ENCODE data around the gene IDNK. TPM values are rescaled to one million over a fixed set of nuclear protein-coding genes. Genes with fewer than 3 reads are reported as not detected.

IDNK gene
- total RNA-seq, 1 donor from 2014 or later: 2.8 TPM

- peak overlapping the region; percentile 87 for H3K27ac Mint-ChIP-seq (ENCODE audit: unreplicated experiment)
- peak overlapping the region; percentile 80 for H3K4me3 Mint-ChIP-seq (ENCODE audit: unreplicated experiment)
- TF ChIP-seq CTCF (IDR thresholded peaks at IDR 0.05; ENCODE audit: partially characterized antibody, unreplicated experiment): no peak
- peaks cover 10% of the 10 kb centered on the region for H3K27me3 Mint-ChIP-seq (ENCODE audit: unreplicated experiment)
- H3K9me3 Mint-ChIP-seq (ENCODE audit: unreplicated experiment): peaks cover 1% of the 10 kb centered on the region
- no peaks in the 10 kb centered on the region for H3K36me3 Mint-ChIP-seq (ENCODE audit: unreplicated experiment)
- DNase-seq: no peak
- H3K4me1 Mint-ChIP-seq (ENCODE audit: low read depth, unreplicated experiment): peaks cover 5% of the 10 kb centered on the region
Measured at GRCh38 chr9:83623679-83624076, 735 bp downstream of the IDNK start.

GRCh38 chr9:83625178-83625577 lies 2.2 kb downstream of the IDNK start:
- H3K4me1 Mint-ChIP-seq (ENCODE audit: low read depth, unreplicated experiment): peaks cover 5% of the 10 kb centered on the region
- no peak overlapping the region for H3K4me3 Mint-ChIP-seq (ENCODE audit: unreplicated experiment)
- no peaks in the 10 kb centered on the region for H3K36me3 Mint-ChIP-seq (ENCODE audit: unreplicated experiment)
- H3K27me3 Mint-ChIP-seq (ENCODE audit: unreplicated experiment): peaks cover 10% of the 10 kb centered on the region
- no peak for TF ChIP-seq CTCF (IDR thresholded peaks at IDR 0.05; ENCODE audit: partially characterized antibody, unreplicated experiment)
- H3K27ac Mint-ChIP-seq (ENCODE audit: unreplicated experiment): no peak overlapping the region
- peaks cover 1% of the 10 kb centered on the region for H3K9me3 Mint-ChIP-seq (ENCODE audit: unreplicated experiment)
- no peak for DNase-seq

- Mint-ChIP-seq H3K36me3 (ENCODE audit: unreplicated experiment) (no peaks in the 10 kb centered on the region), H3K27ac (ENCODE audit: unreplicated experiment) (no peak overlapping the region), H3K4me1 (ENCODE audit: low read depth, unreplicated experiment) (peaks cover 9% of the 10 kb centered on the region), H3K9me3 (ENCODE audit: unreplicated experiment) (no peaks in the 10 kb centered on the region), H3K4me3 (ENCODE audit: unreplicated experiment) (no peak overlapping the region), H3K27me3 (ENCODE audit: unreplicated experiment) (peaks cover 5% of the 10 kb centered on the region)
- DNase-seq: no peak
- no peak for TF ChIP-seq CTCF (IDR thresholded peaks at IDR 0.05; ENCODE audit: partially characterized antibody, unreplicated experiment)
Measured at GRCh38 chr9:83628540-83628939, 5.6 kb downstream of the IDNK start.

GRCh38 chr9:83629433-83630104 lies 6.6 kb downstream of the IDNK start:
- Mint-ChIP-seq H3K4me3 (ENCODE audit: unreplicated experiment) (peak overlapping the region; percentile 45), H3K27me3 (ENCODE audit: unreplicated experiment) (no peaks in the 10 kb centered on the region), H3K9me3 (ENCODE audit: unreplicated experiment) (no peaks in the 10 kb centered on the region), H3K27ac (ENCODE audit: unreplicated experiment) (no peak overlapping the region), H3K4me1 (ENCODE audit: low read depth, unreplicated experiment) (peaks cover 5% of the 10 kb centered on the region), H3K36me3 (ENCODE audit: unreplicated experiment) (no peaks in the 10 kb centered on the region)
- no peak for TF ChIP-seq CTCF (IDR thresholded peaks at IDR 0.05; ENCODE audit: partially characterized antibody, unreplicated experiment)
- DNase-seq: no peak

- Mint-ChIP-seq H3K27me3 (ENCODE audit: unreplicated experiment) (no peaks in the 10 kb centered on the region), H3K27ac (ENCODE audit: unreplicated experiment) (peak overlapping the region; percentile 57), H3K4me1 (ENCODE audit: low read depth, unreplicated experiment) (peaks cover 10% of the 10 kb centered on the region), H3K4me3 (ENCODE audit: unreplicated experiment) (peak overlapping the region; percentile 53), H3K9me3 (ENCODE audit: unreplicated experiment) (no peaks in the 10 kb centered on the region), H3K36me3 (ENCODE audit: unreplicated experiment) (no peaks in the 10 kb centered on the region)
- no peak for TF ChIP-seq CTCF (IDR thresholded peaks at IDR 0.05; ENCODE audit: partially characterized antibody, unreplicated experiment)
- DNase-seq: peak; percentile 52
Measured at GRCh38 chr9:83630938-83631457, 8.1 kb downstream of the IDNK start.

Measured in glutamatergic neuron (in vitro differentiated cells).